IPS-NIHi7 (cell line): ENCODE results near the gene NOA1.
"Not testable (repeated sequence)": the region's sequence is repeated elsewhere in the genome, so short reads cannot be mapped to it uniquely, and the experiment has no call there.

ENCODE experiments used
- DNase-seq: peaks from one replicate; pipeline ENCODE4 v3.0.0; 2012; ENCODE audit warnings: mixed read lengths; ENCODE audit errors: extremely low spot score

The NOA1 gene

GRCh38 chr4:56958111-56958517, 19.3 kb downstream of the NOA1 start:
- no peak for DNase-seq

- DNase-seq = no peak
Measured at GRCh38 chr4:56953680-56954520, 23.5 kb downstream of the NOA1 start.

GRCh38 chr4:56941403-56941802, 36.0 kb downstream of the NOA1 start:
- DNase-seq = no peak

GRCh38 chr4:56940971-56941370, 36.4 kb downstream of the NOA1 start:
- no peak for DNase-seq

GRCh38 chr4:56940403-56940802, 37.0 kb downstream of the NOA1 start:
- DNase-seq = no peak

GRCh38 chr4:56939826-56940225, 37.6 kb downstream of the NOA1 start:
- DNase-seq = not testable (repeated sequence)

GRCh38 chr4:56937262-56937661, 40.1 kb downstream of the NOA1 start:
- DNase-seq = no peak

- DNase-seq = no peak
Measured at GRCh38 chr4:56931924-56932323, 45.5 kb downstream of the NOA1 start.

GRCh38 chr4:56930638-56931037, 46.8 kb downstream of the NOA1 start:
- no peak for DNase-seq

GRCh38 chr4:56927196-56927595, 50.2 kb downstream of the NOA1 start:
- DNase-seq = no peak

GRCh38 chr4:56914977-56915376, 62.4 kb downstream of the NOA1 start:
- DNase-seq = not testable (repeated sequence)

- DNase-seq = no peak
Measured at GRCh38 chr4:56914336-56914735, 63.1 kb downstream of the NOA1 start.
